Heart right ventricle (tissue), 16 donors: Measurements from ENCODE around the gene ATG16L1. TPM values are rescaled to one million over a fixed set of nuclear protein-coding genes. Genes with fewer than 3 reads are reported as not detected.

ENCODE experiments used
- ATAC-seq, 8 donors: fragments of 200-7000 bp; cut with Tn5 transposase; one replicate each; pipeline ENCODE4 v1.9.1; 2020; ENCODE audit warnings: mild to moderate bottlenecking in 8 of 8, moderate library complexity in 8 of 8, moderate number of reproducible peaks in 1 of 8
- DNase-seq, 2 donors: peaks; one replicate each; pipeline ENCODE4 v3.0.0-alpha.2; 2020
- H3K27ac ChIP-seq, 10 donors: fragments of 200-600 bp; sonication (generic) in 2 of 10; one replicate each; pipeline versions ENCODE4 v1.5.0 to v1.8.0; 2020 to 2022; ENCODE audit warnings: mild to moderate bottlenecking in 3 of 10
- H3K27me3 ChIP-seq, 7 donors: fragments of 200-600 bp; one replicate each; pipeline ENCODE4 v1.8.0; 2021 to 2022; ENCODE audit warnings: mild to moderate bottlenecking in 2 of 7
- H3K36me3 ChIP-seq, 9 donors: fragments of 200-600 bp; sonication (generic) in 1 of 9; one replicate each; pipeline versions ENCODE4 v1.5.0 to v1.8.0; 2020 to 2022; ENCODE audit warnings: mild to moderate bottlenecking in 2 of 9
- H3K4me1 ChIP-seq, 9 donors: fragments of 200-600 bp; sonication (generic) in 1 of 9; one replicate each; pipeline versions ENCODE4 v1.5.0 to v1.8.0; 2020 to 2022; ENCODE audit warnings: mild to moderate bottlenecking in 4 of 9
- H3K4me3 ChIP-seq, 10 donors: fragments of 200-600 bp; sonication (generic) in 2 of 10; one replicate each; pipeline versions ENCODE4 v1.5.0 to v1.8.0; 2020 to 2022; ENCODE audit warnings: mild to moderate bottlenecking in 7 of 10, moderate library complexity in 2 of 10
- H3K9me3 ChIP-seq, 11 donors: fragments of 200-600 bp in 10 of 11; sonication (generic) in 2 of 11; one replicate each; pipeline versions ENCODE4 v1.5.0 to v1.8.0; 2013 to 2022; ENCODE audit warnings: mild to moderate bottlenecking in 2 of 11, control low read depth in 1 of 11, moderate library complexity in 1 of 11
- CTCF ChIP-seq, 9 donors: fragments of 200-600 bp; sonication (generic) in 2 of 9; IDR thresholded peaks; one replicate each; pipeline versions ENCODE4 v1.5.0 to v1.8.0; 2021 to 2022; ENCODE audit warnings: antibody characterized with exemption in 9 of 9, mild to moderate bottlenecking in 5 of 9, moderate library complexity in 1 of 9
- WGBS, 2 donors: extraction: QIAGEN DNeasy Blood & Tissue Kit; methylation state at CpG; one replicate each; pipeline ENCODE4 v1.1.7; 2013; ENCODE audit warnings: inconsistent platforms in 1 of 2; 5-methylcytosine and 5-hydroxymethylcytosine counted together
- intact Hi-C, 10 donors: fragments of 100-400 bp; cut with DNase I; formaldehyde crosslinking; loops; one replicate each; pipeline versions ENCODE4 v1.11.1 to v1.14.2; 2022
- polyA plus RNA-seq, 2 donors: library from polyadenylated mRNA; stranded (reverse); fragments of 200-250 nt; gene quantifications; one replicate each; pipeline ENCODE4 v1.2.3, GENCODE V29; 2013
- total RNA-seq, 10 donors: library from RNA; stranded (reverse); fragmentation: NEBNext Ultra II Directional in 3 of 10; extraction: Animal tissue kit (Norgen Biotek cat#: 25700) in 3 of 10; gene quantifications; one replicate each; pipeline versions ENCODE4 v1.2.1 to v1.2.4, GENCODE V29; 2021 to 2023
- donor health status: Arrhythmogenic right ventricular cardiomyopathy.
- donor health status: ischemic (EF 13 %, LVEDD 7.1; RV severe dilation, severe dysfunction).
- donor health status: healthy with polysubstance abuse.
- donor health status: DM: no; HTN: yes; CAD: no.
- donor health status: DM: no; HTN: no; CAD: no.
- donor health status: ischemic (EF 25% LVEDD 6.9; RV normal size, moderate dysfunction).
- donor health status: ischemic (EF 25% LVEDD 5.7; RV mildly dilated, moderate dysfunction).
- donor health status: healthy.
- donor health status: DM: yes; HTN: yes; CAD: no.
- donor health status: Ischemic cardiomyopathy.
- donor health status: ischemic (EF 35%, LVEDD 5.7; RV mildly dilated, moderate dysfunction).
- donor health status: nonischemic (EF 11% LVEDD 7.7; RV severe dilation, severe dysfunction).
- donor health status: DM: yes; HTN: yes; CAD: no.
- donor health status: PGD.
- donor health status: ischemic (EF 29% LVEDD 5.4; RV normal size, mild dysfunction).
- donor health status: nonischemic (EF 23%, LVEDD 6.1; RV moderate dilation, normal function).

Gene ATG16L1
- total and polyA plus RNA-seq, 12 donors: 7.4 to 19.2 (median 15.5) TPM

DNA sequence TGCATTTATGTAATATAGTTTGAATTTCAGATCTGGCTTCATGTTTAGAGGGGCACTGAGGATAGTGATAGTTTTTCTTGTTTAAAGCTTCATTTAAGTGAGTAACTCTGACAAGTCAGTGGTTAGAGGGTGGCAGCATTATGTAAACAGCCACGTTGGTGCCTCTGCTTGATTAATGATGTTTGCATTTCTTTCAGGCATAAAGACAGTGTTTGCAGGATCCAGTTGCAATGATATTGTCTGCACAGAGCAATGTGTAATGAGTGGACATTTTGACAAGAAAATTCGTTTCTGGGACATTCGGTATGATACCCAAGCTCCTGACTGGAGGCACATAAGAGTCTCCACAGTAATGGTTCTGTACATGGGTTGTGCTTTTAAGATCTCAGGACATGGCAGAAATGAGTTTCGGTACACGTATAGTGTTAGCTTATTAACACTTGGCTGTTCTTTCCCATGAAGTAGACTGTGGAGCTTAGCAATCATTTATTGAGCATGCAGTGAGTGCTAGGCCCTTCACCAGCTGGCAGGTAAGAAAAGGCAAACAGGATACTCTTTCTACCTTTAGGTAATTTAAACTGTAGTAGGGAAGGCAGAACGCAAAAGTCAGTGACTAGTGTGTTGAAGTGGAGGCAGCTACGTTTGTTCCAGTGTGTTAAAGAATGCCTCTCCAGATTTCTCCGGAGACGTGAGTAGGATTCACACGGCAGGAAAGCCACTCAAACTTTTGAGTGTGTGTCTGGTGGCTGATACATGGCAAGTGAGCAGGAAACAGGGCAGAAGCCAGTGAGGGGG lies 38.8 kb downstream of the ATG16L1 start:
- H3K9me3 ChIP-seq: no peaks in the 10 kb centered on the region
- WGBS, 2 donors: 92 to 94% methylated on average over 10 of the region's 10 CpGs
- no peak for TF ChIP-seq CTCF (IDR thresholded peaks at IDR 0.05)
- intact Hi-C loops: loop anchor here in 1 of 10 donors (10.0 kb wide), 1 partner anchor 155 kb away; no protein-coding TSS in a partner anchor
- no peaks in the 10 kb centered on the region for H3K27me3 ChIP-seq
- no peak overlapping the region for H3K27ac ChIP-seq
- H3K36me3 ChIP-seq: peaks cover 0 to 100% (median 66%) of the 10 kb centered on the region in 9 donors
- ATAC-seq (no peak), DNase-seq (no peak)
- H3K4me3 ChIP-seq: no peak overlapping the region
- peaks cover 0 to 7% (median 0%) of the 10 kb centered on the region in 9 donors for H3K4me1 ChIP-seq

- Histone ChIP-seq H3K27ac (no peak overlapping the region), H3K4me1 (no peaks in the 10 kb centered on the region), H3K4me3 (no peak overlapping the region), H3K36me3 (peaks cover 0 to 55% (median 45%) of the 10 kb centered on the region in 9 donors), H3K27me3 (no peaks in the 10 kb centered on the region), H3K9me3 (no peaks in the 10 kb centered on the region)
- ATAC-seq (no peak), DNase-seq (no peak)
- WGBS, 2 donors: 78 to 79% methylated on average over 5 of the region's 5 CpGs
- TF ChIP-seq CTCF (IDR thresholded peaks at IDR 0.05): no peak
- intact Hi-C loops: loop anchor here in 1 of 10 donors (10.0 kb wide), 1 partner anchor 149 kb away; no protein-coding TSS in a partner anchor
Observed at GRCh38 chr2:233295891-233296290, 44.4 kb downstream of the ATG16L1 start.

DNA sequence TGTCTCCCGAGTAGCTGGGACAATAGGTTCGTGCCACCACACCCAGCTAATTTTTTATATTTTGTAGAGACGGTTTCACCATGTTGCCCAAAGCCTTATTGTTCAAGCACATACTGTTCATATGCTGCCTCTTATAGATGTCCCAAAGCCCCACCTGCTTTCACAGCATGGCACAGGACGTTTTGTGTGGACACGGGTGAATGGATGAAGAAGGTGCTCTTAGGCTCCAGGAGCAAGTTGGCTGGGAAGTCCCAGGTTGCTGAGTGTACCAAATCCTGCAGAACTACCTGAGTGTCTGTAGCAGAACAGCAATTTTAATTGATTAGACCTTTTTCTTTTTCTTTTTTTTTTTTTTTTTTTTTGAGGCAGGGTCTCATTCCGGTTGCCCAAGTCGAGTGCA lies 45.6 kb downstream of the ATG16L1 start:
- Histone ChIP-seq H3K27me3 (no peaks in the 10 kb centered on the region), H3K27ac (no peak overlapping the region), H3K36me3 (peaks cover 0 to 43% (median 33%) of the 10 kb centered on the region in 9 donors), H3K4me1 (no peaks in the 10 kb centered on the region), H3K9me3 (no peaks in the 10 kb centered on the region), H3K4me3 (no peak overlapping the region)
- DNase-seq (no peak), ATAC-seq (no peak)
- TF ChIP-seq CTCF (IDR thresholded peaks at IDR 0.05): no peak
- WGBS, 2 donors: 83 to 90% methylated on average over 7 of the region's 7 CpGs
- intact Hi-C loops: loop anchor here in 1 of 10 donors (10.0 kb wide), 1 partner anchor 148 kb away; no protein-coding TSS in a partner anchor

DNA sequence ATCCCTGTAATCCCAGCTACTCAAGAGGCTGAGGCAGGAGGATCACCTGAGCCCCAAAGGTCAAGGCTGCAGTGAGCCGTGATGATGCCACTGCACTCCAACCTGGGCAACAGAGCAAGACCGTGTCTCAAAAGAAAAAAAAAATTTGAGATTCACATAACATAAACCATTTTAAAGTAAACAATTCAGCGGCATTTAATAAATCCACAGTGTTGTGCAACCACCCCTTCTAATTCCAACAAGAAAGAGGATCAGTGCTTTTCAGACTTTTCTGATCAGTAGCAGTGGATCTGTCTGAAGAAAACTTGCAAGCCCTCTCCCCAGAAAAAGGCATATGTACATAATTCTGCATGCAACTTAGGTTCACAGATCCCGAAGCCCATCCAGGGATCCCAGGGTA lies 48.9 kb downstream of the ATG16L1 start:
- ATAC-seq (no peak), DNase-seq (no peak)
- Histone ChIP-seq H3K36me3 (peaks cover 0 to 10% (median 3%) of the 10 kb centered on the region in 9 donors), H3K27me3 (no peaks in the 10 kb centered on the region), H3K4me3 (no peak overlapping the region), H3K27ac (no peak overlapping the region), H3K9me3 (no peaks in the 10 kb centered on the region), H3K4me1 (no peaks in the 10 kb centered on the region)
- WGBS, 2 donors: 77 to 91% methylated on average over 4 of the region's 4 CpGs
- no peak for TF ChIP-seq CTCF (IDR thresholded peaks at IDR 0.05)
- intact Hi-C loops: no loop called here
